SU-DHL-6 (cell line): ENCODE measurements around the gene DAPK2.

Experiments used
- H2AFZ ChIP-seq: fragments of 200-600 bp; sonication (generic); 2 replicates; pipeline ENCODE4 v1.6.1; 2014; ENCODE audit warnings: low read depth, mild to moderate bottlenecking, moderate library complexity, mixed read lengths, antibody characterized with exemption, low read length; ENCODE audit not compliant: severe bottlenecking
- H3F3A ChIP-seq: fragments of 200-600 bp; shearing (Covaris generic); 2 replicates; pipeline ENCODE4 v1.6.0; 2016; ENCODE audit warnings: antibody characterized with exemption, mild to moderate bottlenecking; ENCODE audit not compliant: insufficient read depth
- H3K27ac ChIP-seq: fragments of 200-600 bp; sonication (generic); 2 replicates; pipeline ENCODE4 v1.5.1; 2016; ENCODE audit warnings: low read depth, mild to moderate bottlenecking, low read length, moderate library complexity, mixed read lengths
- H3K27me3 ChIP-seq: fragments of 200-600 bp; sonication (generic), shearing (Covaris generic); 2 replicates; pipeline ENCODE4 v1.6.0; 2014; ENCODE audit warnings: mild to moderate bottlenecking, low read length
- H3K36me3 ChIP-seq: fragments of 200-600 bp; sonication (generic); 2 replicates; pipeline ENCODE4 v1.6.1; 2014; ENCODE audit warnings: mild to moderate bottlenecking, low read length, mixed read lengths
- H3K4me2 ChIP-seq: fragments of 300-600, 200-600 bp; shearing (Covaris generic), sonication (generic); 2 replicates; pipeline ENCODE4 v1.6.0; 2014; ENCODE audit warnings: low read length, low read depth, mild to moderate bottlenecking; ENCODE audit not compliant: poor library complexity, severe bottlenecking
- H3K4me3 ChIP-seq: fragments of 200-600 bp; sonication (generic); 2 replicates; pipeline ENCODE4 v1.5.1; 2014; ENCODE audit warnings: antibody characterized with exemption, low read length, mild to moderate bottlenecking, mixed read lengths; ENCODE audit not compliant: insufficient read depth, poor library complexity, severe bottlenecking
- H3K79me2 ChIP-seq: fragments of 200-600 bp; sonication (generic); 2 replicates; pipeline ENCODE4 v1.6.1; 2014; ENCODE audit warnings: mild to moderate bottlenecking, low read length, moderate library complexity; ENCODE audit not compliant: insufficient read depth
- H3K9ac ChIP-seq: fragments of 200-600 bp; sonication (generic); 2 replicates; pipeline ENCODE4 v1.7.0; 2014; ENCODE audit warnings: mild to moderate bottlenecking, low read length
- H3K9me2 ChIP-seq: fragments of 200-600 bp; sonication (generic); replicated peaks from 2 replicates; pipeline ENCODE4 v1.6.1; 2014; ENCODE audit warnings: low read length; ENCODE audit not compliant: insufficient read depth
- H3K9me3 ChIP-seq: fragments of 200-600 bp; sonication (generic); 2 replicates; pipeline ENCODE4 v1.6.1; 2014; ENCODE audit warnings: low read length, mixed read lengths; ENCODE audit not compliant: insufficient read depth
- H4K20me1 ChIP-seq: fragments of 200-600 bp; sonication (generic); 2 replicates; pipeline ENCODE4 v1.6.1; 2014; ENCODE audit warnings: low read depth, mild to moderate bottlenecking, antibody characterized with exemption, low read length, moderate library complexity, mixed read lengths
- CTCF ChIP-seq: fragments of 200-600 bp; sonication (generic); IDR thresholded peaks from one replicate; pipeline ENCODE4 v1.5.1; 2017; ENCODE audit warnings: antibody characterized with exemption, mild to moderate bottlenecking, low read length, moderate library complexity; ENCODE audit not compliant: insufficient read depth, poor library complexity, severe bottlenecking
- EZH2phosphoT487 ChIP-seq: fragments of 200-600 bp; sonication (generic), shearing (Covaris generic); conservative IDR thresholded peaks from 2 replicates; pipeline ENCODE4 v1.6.1; 2018; ENCODE audit warnings: mild to moderate bottlenecking, antibody characterized with exemption, low read length, moderate library complexity, mixed read lengths

Gene DAPK2

GRCh38 chr15:63913786-63914315 is 132.4 kb downstream of the DAPK2 start:
- H3K9me2 ChIP-seq = no peaks in the 10 kb centered on the region
- no peaks in the 10 kb centered on the region for H3K36me3 ChIP-seq
- TF ChIP-seq EZH2phosphoT487 = no peak
- TF ChIP-seq CTCF = no peak
- H3K79me2 ChIP-seq = no peaks in the 10 kb centered on the region
- no peak overlapping the region for H3K4me3 ChIP-seq
- no peak overlapping the region for H3K9ac ChIP-seq
- no peaks in the 10 kb centered on the region for H3K27me3 ChIP-seq
- H2AFZ ChIP-seq = no peak overlapping the region
- no peaks in the 10 kb centered on the region for H3K9me3 ChIP-seq
- H3F3A ChIP-seq = no peaks in the 10 kb centered on the region
- H3K27ac ChIP-seq = no peak overlapping the region
- H4K20me1 ChIP-seq = no peaks in the 10 kb centered on the region
- H3K4me2 ChIP-seq = no peak overlapping the region

GRCh38 chr15:63913336-63913735 is 132.9 kb downstream of the DAPK2 start:
- Histone ChIP-seq H3K9me3 (no peaks in the 10 kb centered on the region), H3K27ac (no peak overlapping the region), H3K27me3 (no peaks in the 10 kb centered on the region), H3K4me3 (no peak overlapping the region), H3K9ac (no peak overlapping the region), H3K36me3 (no peaks in the 10 kb centered on the region), H3K4me2 (no peak overlapping the region), H4K20me1 (no peaks in the 10 kb centered on the region), H2AFZ (no peak overlapping the region), H3K79me2 (no peaks in the 10 kb centered on the region), H3F3A (no peaks in the 10 kb centered on the region), H3K9me2 (no peaks in the 10 kb centered on the region)
- TF ChIP-seq CTCF (no peak), EZH2phosphoT487 (no peak)

GRCh38 chr15:63912061-63912615 is 134.1 kb downstream of the DAPK2 start:
- Histone ChIP-seq H3K27me3 (no peaks in the 10 kb centered on the region), H3K4me2 (no peak overlapping the region), H3F3A (no peaks in the 10 kb centered on the region), H3K36me3 (no peaks in the 10 kb centered on the region), H2AFZ (no peak overlapping the region), H3K9me3 (no peaks in the 10 kb centered on the region), H3K27ac (no peak overlapping the region), H3K79me2 (no peaks in the 10 kb centered on the region), H3K9me2 (no peaks in the 10 kb centered on the region), H3K9ac (no peak overlapping the region), H4K20me1 (no peaks in the 10 kb centered on the region), H3K4me3 (no peak overlapping the region)
- TF ChIP-seq CTCF = no peak
- no peak for TF ChIP-seq EZH2phosphoT487
